K562 (cell line): ENCODE data around the gene CSF1. TPM values are rescaled to one million over a fixed set of nuclear protein-coding genes. Genes with fewer than 3 reads are reported as not detected.

Experiments used
- MBD2 ChIP-seq: sonication (generic); IDR thresholded peaks from 2 replicates; pipeline ENCODE4 v1.6.1; 2016; ENCODE audit warnings: low read depth, borderline replicate concordance
- NR3C1 ChIP-seq: sonication (generic); formaldehyde crosslinking; IDR thresholded peaks from 2 replicates; pipeline ENCODE4 v1.8.1; 2022; ENCODE audit warnings: missing genetic modification reagents
- POLR3A ChIP-seq: IDR thresholded peaks from 2 replicates; pipeline ENCODE4 v1.6.1; 2011; ENCODE audit warnings: borderline replicate concordance, mild to moderate bottlenecking, moderate library complexity; ENCODE audit not compliant: insufficient read length, insufficient read depth; ENCODE audit errors: extremely low read depth
- POU5F1 ChIP-seq: fragments of 150-350 bp; IDR thresholded peaks from 2 replicates; pipeline ENCODE4 v1.6.1; 2014; ENCODE audit warnings: borderline replicate concordance, low read length, low read depth, mild to moderate bottlenecking; ENCODE audit not compliant: partially characterized antibody
- PTTG1 ChIP-seq: fragments of 450-650 bp; IDR thresholded peaks from 2 replicates; pipeline ENCODE4 v1.6.1; 2016; ENCODE audit warnings: low read depth, mild to moderate bottlenecking, missing genetic modification characterization, missing compliant biosample characterization
- ZSCAN32 ChIP-seq: fragments of 450-650 bp; formaldehyde crosslinking; IDR thresholded peaks from 2 replicates; pipeline ENCODE4 v1.4.0; 2020; ENCODE audit warnings: mild to moderate bottlenecking, moderate library complexity
- polyA plus RNA-seq, 8 experiments: library from polyadenylated mRNA; depleted of rRNA in 4 of 8; stranded (reverse) in 5 of 8; unstranded in 3 of 8; fragments of >200 nt; fragmentation: Nextera tagmentation in 2 of 8; fragmentation: Illumina TruSeq in 1 of 8; extraction: Ambion mirVana in 2 of 8; extraction: Trizol in 1 of 8; gene quantifications; 2 replicates each; pipeline versions ENCODE4 v1.2.1 to v1.2.3, GENCODE V29; 2011 to 2014; ENCODE audit warnings: inconsistent platforms in 1 of 8, missing spikeins in 1 of 8
- total RNA-seq, 7 experiments: library from RNA; depleted of rRNA in 6 of 7; stranded (reverse); fragments of >200 nt in 6 of 7; fragmentation: Illumina TruSeq in 2 of 7; extraction: Trizol in 2 of 7; gene quantifications; 2 replicates each; pipeline versions ENCODE4 v1.2.1 to v1.2.3, GENCODE V29; 2011 to 2021; ENCODE audit warnings: low replicate concordance in 1 of 7
- TF ChIP-seq, protein P1 (sequence below): conservative IDR thresholded peaks from 2 replicates; pipeline ENCODE4 v1.6.1; 2011; ENCODE audit warnings: low read depth, mild to moderate bottlenecking, low read length; ENCODE audit not compliant: control insufficient read depth
- TF ChIP-seq, protein P2 (sequence below), 2 experiments: fragments of 450-650 bp; formaldehyde crosslinking in 1 of 2; IDR thresholded peaks; 2 replicates each; pipeline versions ENCODE4 v1.4.0 to v1.6.1; 2014 to 2020; ENCODE audit warnings: mild to moderate bottlenecking in 2 of 2, borderline replicate concordance in 1 of 2, low read depth in 1 of 2

CSF1 gene
- total and polyA plus RNA-seq, 9 of the 15 experiments (the other 6 are each of a cell fraction or from before 2014, with no cell fraction given): 0.18 to 11.8 (median 2.8) TPM

DNA sequence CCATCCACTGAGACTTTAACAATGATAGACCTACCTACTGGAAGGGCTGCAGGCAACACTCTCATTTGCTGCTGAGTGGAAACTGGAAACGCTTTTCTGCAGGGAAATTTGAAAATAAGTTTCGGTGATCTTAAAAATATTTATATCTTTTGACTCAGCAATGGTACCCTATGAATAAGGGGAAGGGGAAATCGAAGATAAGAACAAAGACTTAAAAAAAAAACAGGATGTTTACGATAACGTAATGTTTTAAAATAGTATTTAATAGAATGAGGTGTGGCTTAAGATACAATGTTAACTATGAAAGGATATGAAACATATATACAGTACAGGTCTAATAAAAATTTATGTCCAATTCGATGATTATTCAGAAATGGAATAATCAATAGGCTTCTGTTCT is 34.8 kb upstream of the CSF1 start (continued):
- TF ChIP-seq, protein P1, sequence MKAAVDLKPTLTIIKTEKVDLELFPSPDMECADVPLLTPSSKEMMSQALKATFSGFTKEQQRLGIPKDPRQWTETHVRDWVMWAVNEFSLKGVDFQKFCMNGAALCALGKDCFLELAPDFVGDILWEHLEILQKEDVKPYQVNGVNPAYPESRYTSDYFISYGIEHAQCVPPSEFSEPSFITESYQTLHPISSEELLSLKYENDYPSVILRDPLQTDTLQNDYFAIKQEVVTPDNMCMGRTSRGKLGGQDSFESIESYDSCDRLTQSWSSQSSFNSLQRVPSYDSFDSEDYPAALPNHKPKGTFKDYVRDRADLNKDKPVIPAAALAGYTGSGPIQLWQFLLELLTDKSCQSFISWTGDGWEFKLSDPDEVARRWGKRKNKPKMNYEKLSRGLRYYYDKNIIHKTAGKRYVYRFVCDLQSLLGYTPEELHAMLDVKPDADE: no peak
- no peak for TF ChIP-seq ZSCAN32 (CRISPR knock-in tag)
- no peak for TF ChIP-seq POU5F1
- no peak for TF ChIP-seq MBD2
- TF ChIP-seq, protein P2, sequence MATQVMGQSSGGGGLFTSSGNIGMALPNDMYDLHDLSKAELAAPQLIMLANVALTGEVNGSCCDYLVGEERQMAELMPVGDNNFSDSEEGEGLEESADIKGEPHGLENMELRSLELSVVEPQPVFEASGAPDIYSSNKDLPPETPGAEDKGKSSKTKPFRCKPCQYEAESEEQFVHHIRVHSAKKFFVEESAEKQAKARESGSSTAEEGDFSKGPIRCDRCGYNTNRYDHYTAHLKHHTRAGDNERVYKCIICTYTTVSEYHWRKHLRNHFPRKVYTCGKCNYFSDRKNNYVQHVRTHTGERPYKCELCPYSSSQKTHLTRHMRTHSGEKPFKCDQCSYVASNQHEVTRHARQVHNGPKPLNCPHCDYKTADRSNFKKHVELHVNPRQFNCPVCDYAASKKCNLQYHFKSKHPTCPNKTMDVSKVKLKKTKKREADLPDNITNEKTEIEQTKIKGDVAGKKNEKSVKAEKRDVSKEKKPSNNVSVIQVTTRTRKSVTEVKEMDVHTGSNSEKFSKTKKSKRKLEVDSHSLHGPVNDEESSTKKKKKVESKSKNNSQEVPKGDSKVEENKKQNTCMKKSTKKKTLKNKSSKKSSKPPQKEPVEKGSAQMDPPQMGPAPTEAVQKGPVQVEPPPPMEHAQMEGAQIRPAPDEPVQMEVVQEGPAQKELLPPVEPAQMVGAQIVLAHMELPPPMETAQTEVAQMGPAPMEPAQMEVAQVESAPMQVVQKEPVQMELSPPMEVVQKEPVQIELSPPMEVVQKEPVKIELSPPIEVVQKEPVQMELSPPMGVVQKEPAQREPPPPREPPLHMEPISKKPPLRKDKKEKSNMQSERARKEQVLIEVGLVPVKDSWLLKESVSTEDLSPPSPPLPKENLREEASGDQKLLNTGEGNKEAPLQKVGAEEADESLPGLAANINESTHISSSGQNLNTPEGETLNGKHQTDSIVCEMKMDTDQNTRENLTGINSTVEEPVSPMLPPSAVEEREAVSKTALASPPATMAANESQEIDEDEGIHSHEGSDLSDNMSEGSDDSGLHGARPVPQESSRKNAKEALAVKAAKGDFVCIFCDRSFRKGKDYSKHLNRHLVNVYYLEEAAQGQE (IDR thresholded peaks at IDR 0.05; ENCODE audit: borderline replicate concordance): no peak
- TF ChIP-seq, protein P2 (CRISPR knock-in tag; IDR thresholded peaks at IDR 0.05; ENCODE audit: low read depth): no peak
- no peak for TF ChIP-seq NR3C1
- TF ChIP-seq PTTG1: no peak
- no peak for TF ChIP-seq POLR3A
